Cardiac muscle cell (in vitro differentiated cells and primary cell): ENCODE data around the gene IRF5. TPM values are rescaled to one million over a fixed set of nuclear protein-coding genes. Genes with fewer than 3 reads are reported as not detected.
A peak's percentile ranks its signal among the peaks of the same experiment; 100 is the strongest.

ENCODE experiments used
- DNase-seq, 2 donors: peaks; one replicate each; pipeline versions ENCODE4 v3.0.0 to v3.0.0-alpha.2; 2010 to 2017; ENCODE audit warnings: low read depth in 1 of 2, low spot score in 1 of 2
- H3K27ac ChIP-seq: fragments of 200-600 bp; sonication (generic); 2 replicates; pipeline ENCODE4 v1.5.1; 2016
- H3K27me3 ChIP-seq: fragments of 200-600 bp; sonication (generic); 2 replicates; pipeline ENCODE4 v1.6.0; 2016; ENCODE audit warnings: control low read depth
- H3K36me3 ChIP-seq: fragments of 200-600 bp; sonication (generic); 2 replicates; pipeline ENCODE4 v1.5.1; 2016; ENCODE audit warnings: control low read depth
- H3K4me1 ChIP-seq: fragments of 200-600 bp; sonication (generic); 2 replicates; pipeline ENCODE4 v1.8.1; 2017; ENCODE audit warnings: low read depth, mild to moderate bottlenecking, mixed run types
- H3K4me3 ChIP-seq: fragments of 200-600 bp; sonication (generic); 2 replicates; pipeline ENCODE4 v1.5.1; 2016; ENCODE audit warnings: mild to moderate bottlenecking
- H3K9me3 ChIP-seq: fragments of 200-600 bp; sonication (generic); 2 replicates; pipeline ENCODE4 v1.5.1; 2017; ENCODE audit warnings: low read depth, mild to moderate bottlenecking, control low read depth
- CTCF ChIP-seq: IDR thresholded peaks from 2 replicates; pipeline ENCODE4 v1.5.1; 2012; ENCODE audit warnings: low read depth, mild to moderate bottlenecking, low read length
- polyA plus RNA-seq: library from polyadenylated mRNA; unstranded; fragments of >200 nt; fragmentation: Nextera tagmentation; extraction: Ambion mirVana; gene quantifications from 2 replicates; pipeline ENCODE4 v1.2.1, GENCODE V29; 2016
- total RNA-seq: library from RNA; depleted of rRNA; stranded (reverse); fragments of >200 nt; gene quantifications from 2 replicates; pipeline ENCODE4 v1.2.3, GENCODE V29; 2016

Gene IRF5
- total RNA-seq (not detected in 2 replicates), polyA plus RNA-seq (not detected in 2 replicates)

DNA sequence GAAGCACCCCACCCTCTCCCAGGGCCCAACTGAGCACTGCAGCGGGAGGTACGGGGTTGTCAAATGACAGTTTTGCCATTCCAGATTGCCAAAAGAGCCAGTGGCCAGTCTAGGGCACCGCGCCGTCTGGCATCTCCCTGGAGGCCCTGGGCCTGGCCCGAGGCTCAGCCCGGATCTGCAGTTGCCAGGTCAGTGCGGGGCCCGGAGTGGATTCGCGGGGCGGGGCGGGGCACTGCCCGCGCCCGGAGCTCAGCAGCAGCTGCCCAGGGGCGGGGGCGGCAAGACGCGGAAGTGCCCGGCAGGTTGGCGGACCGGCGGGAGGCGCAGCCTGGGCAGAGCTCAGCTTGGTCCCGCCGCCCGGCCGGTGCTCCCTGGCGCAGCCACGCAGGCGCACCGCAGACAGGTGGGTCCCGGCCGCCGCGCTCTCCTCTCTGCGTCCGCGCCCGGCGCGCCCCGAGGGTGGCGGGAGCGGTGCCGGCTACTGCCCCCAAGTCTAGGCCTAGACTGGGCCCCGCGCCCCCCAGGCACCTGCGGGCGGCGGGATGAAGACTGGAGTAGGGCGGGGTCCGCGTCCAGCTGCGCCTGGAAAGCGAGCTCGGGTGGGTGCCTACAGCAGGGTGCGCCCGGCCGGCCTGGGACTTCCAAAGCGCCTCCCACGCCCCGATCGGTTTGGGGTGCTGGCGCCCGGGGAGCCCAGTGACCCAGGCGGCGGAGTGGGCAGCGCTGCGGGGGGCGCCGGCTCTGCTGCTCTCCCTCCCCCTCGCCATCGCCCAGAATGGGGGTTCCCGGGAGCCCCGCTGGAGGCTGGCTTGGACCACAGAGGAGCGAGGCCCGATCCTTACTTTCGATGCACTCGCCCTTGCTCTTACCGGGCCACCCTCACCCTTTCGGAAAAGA is at the start of gene IRF5:
TSS of gene IRF5 (plus strand) at position 281 of the 897 bp plus-strand sequence. CDS start 4,155 bp downstream, outside the sequence.
- DNase-seq, result peak in 1 of 2 donors; percentile 52
- H3K4me1 ChIP-seq, result no peaks in the 10 kb centered on the region
- peak within 1 kb of the TSS; percentile 39 for H3K4me3 ChIP-seq
- no peak for TF ChIP-seq CTCF
- no peaks in the 10 kb centered on the region for H3K9me3 ChIP-seq
- no peak within 1 kb of the TSS for H3K27ac ChIP-seq
- H3K27me3 ChIP-seq, result peaks cover 85% of the 10 kb centered on the region
- no peaks in the 10 kb centered on the region for H3K36me3 ChIP-seq

- no peaks in the 10 kb centered on the region for H3K9me3 ChIP-seq
- H3K36me3 ChIP-seq, result no peaks in the 10 kb centered on the region
- no peak overlapping the region for H3K4me3 ChIP-seq
- peaks cover 19% of the 10 kb centered on the region for H3K27me3 ChIP-seq
- DNase-seq, result no peak
- no peak for TF ChIP-seq CTCF
- H3K27ac ChIP-seq, result no peak overlapping the region
- no peaks in the 10 kb centered on the region for H3K4me1 ChIP-seq
These were observed 49.5 kb upstream of the IRF5 start for GRCh38 chr7:128888039-128888755.

DNA sequence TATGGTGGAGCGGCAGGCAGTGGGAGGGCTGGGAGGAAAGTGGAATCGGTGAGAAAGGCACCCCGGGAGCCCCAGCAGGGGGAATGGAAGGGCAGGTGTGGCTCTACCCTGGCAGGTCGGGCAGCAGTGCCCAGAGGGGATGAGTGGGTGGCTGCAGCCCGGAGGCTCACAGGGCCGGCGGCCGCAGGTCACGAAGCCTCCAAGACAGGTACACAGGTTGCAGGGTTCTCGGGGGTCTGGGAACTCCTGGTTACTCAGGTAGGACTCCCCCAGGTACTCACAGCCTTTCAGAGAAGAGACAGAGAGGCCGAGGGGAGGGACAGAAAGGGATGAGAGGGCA is 49.0 kb upstream of the IRF5 start:
- no peak for TF ChIP-seq CTCF
- Histone ChIP-seq H3K4me1 (no peaks in the 10 kb centered on the region), H3K4me3 (no peak overlapping the region), H3K36me3 (no peaks in the 10 kb centered on the region), H3K27ac (no peak overlapping the region), H3K27me3 (peaks cover 19% of the 10 kb centered on the region), H3K9me3 (no peaks in the 10 kb centered on the region)
- DNase-seq, result no peak

DNA sequence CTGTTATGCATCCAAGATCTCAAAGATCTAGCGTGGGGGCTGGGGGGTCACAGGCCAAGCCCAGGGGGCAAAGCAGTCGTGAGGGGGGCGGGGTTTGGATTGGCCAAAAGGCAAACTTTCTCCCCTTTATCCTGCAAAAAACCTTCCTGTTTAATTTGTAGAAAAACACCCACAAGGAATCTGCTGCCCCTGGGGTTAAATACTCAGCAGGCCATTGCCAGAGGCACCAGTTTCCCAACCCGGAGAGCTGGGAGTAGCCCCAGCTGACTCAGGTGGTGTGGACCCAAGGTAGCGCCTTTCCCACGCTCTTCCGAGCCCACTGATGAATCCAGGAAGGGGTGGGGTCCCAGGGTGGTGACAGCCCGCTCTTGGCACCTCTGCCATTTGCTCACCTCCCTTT is 48.6 kb upstream of the IRF5 start:
- TF ChIP-seq CTCF, result no peak
- no peak for DNase-seq
- Histone ChIP-seq H3K4me1 (no peaks in the 10 kb centered on the region), H3K4me3 (no peak overlapping the region), H3K27me3 (peaks cover 19% of the 10 kb centered on the region), H3K9me3 (no peaks in the 10 kb centered on the region), H3K36me3 (no peaks in the 10 kb centered on the region), H3K27ac (no peak overlapping the region)

GRCh38 chr7:128890306-128891109 is 47.2 kb upstream of the IRF5 start:
- H3K36me3 ChIP-seq, result no peaks in the 10 kb centered on the region
- peaks cover 19% of the 10 kb centered on the region for H3K27me3 ChIP-seq
- TF ChIP-seq CTCF, result no peak
- H3K4me3 ChIP-seq, result no peak overlapping the region
- peak in 1 of 2 donors; percentile 20 for DNase-seq
- no peaks in the 10 kb centered on the region for H3K4me1 ChIP-seq
- no peaks in the 10 kb centered on the region for H3K9me3 ChIP-seq
- H3K27ac ChIP-seq, result no peak overlapping the region
